HG02763 (cell line): Measurements from ENCODE around the gene GLIS1.
"Not testable (repeated sequence)": the region's sequence is repeated elsewhere in the genome, so short reads cannot be mapped to it uniquely, and the experiment has no call there.

Source experiments
- ATAC-seq: cut with Tn5 transposase; IDR thresholded peaks from one replicate; pipeline ENCODE4 v1.9.1; 2021; ENCODE audit warnings: mild to moderate bottlenecking, moderate library complexity; ENCODE audit not compliant: unreplicated experiment

GLIS1 gene

DNA sequence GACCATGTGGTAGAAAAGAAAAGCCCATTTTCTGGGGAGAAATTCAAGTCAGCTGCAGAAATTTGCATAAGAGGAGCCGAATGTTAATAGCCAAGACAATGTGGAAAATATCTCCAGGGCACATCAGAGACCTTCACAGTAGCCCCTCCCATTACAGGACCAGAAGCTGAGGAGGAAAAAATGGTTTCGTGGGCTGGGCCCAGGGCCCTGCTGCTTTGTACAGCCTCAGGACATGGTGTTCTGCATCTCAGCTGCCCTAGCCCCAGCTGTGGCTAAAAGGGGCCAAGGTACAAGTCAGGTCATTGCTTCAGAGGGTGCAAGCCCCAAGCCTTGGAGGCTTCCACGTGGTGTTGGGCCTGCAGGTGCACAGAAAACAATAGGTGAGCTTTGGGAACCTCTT lies 171.5 kb downstream of the GLIS1 start:
- ATAC-seq: no peak

DNA sequence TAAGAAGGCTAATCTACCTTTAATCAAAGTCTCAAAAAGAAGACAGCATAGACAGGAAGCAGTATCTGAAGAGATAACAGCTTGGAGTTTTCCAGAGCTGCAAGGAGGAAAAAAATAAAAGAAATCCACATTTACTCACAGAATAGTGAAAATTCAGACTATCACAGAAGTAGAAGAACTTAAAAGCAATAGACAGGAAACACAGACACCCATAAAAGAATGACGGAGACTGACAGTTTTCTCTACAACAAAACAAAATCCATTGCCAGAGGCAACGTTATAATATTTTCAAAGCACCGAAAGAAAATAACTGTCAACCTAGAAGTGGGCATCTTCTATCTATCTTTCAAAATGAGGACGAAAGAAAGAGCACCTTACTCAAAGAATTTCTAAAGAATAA lies 175.4 kb downstream of the GLIS1 start:
- no peak for ATAC-seq

DNA sequence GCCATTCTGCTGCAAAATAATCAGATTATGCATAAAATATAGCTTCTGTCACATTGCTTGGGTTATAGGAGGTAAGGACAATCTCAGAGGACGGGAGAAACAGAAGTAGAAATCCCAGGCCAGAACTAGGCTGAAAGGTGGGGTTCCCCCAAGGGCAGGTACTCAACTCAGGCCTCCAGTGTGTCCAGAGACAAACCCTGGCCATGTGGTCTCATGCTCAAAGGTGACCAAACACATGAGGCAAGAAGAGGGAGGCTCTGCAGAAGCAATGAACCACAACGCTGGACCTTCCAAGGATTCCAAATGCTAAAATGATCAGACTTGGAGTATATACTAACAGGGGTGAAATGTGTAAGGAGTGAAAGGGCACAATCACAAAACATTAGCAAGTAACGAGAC lies 176.0 kb downstream of the GLIS1 start:
- ATAC-seq: no peak

- ATAC-seq: no peak
These were observed 176.5 kb downstream of the GLIS1 start for GRCh38 chr1:53562291-53562980.

DNA sequence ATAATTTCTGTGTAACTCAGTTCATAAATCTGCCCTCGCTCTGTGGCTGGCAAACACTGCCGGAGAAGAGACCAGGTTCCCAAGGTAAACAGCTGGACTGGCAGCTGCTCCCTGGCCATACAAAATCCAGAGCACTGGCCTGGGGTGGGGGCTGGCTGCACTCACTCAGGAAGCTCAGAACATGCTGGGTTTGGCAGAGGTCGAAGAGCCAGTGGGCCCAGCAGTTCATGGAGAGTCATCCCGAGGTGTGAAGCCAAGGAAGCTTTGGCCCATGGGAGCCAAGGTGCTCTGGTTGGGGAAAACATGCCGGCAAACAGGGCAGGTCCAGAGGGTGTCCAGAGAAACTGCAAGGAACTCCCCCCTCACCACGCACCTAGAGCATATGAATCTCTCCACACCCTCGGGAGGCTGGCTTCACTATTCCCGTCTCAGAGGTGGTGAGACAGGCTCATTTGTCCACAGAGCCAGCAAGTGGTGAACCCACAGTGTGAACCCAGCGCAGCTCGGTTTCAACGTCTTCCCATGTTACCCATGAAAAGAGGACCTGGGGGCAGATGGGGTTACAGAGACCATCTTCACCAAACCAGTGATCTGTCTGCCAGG lies 177.4 kb downstream of the GLIS1 start:
- ATAC-seq: no peak

- no peak for ATAC-seq
These were observed 178.1 kb downstream of the GLIS1 start for GRCh38 chr1:53560581-53561502.

DNA sequence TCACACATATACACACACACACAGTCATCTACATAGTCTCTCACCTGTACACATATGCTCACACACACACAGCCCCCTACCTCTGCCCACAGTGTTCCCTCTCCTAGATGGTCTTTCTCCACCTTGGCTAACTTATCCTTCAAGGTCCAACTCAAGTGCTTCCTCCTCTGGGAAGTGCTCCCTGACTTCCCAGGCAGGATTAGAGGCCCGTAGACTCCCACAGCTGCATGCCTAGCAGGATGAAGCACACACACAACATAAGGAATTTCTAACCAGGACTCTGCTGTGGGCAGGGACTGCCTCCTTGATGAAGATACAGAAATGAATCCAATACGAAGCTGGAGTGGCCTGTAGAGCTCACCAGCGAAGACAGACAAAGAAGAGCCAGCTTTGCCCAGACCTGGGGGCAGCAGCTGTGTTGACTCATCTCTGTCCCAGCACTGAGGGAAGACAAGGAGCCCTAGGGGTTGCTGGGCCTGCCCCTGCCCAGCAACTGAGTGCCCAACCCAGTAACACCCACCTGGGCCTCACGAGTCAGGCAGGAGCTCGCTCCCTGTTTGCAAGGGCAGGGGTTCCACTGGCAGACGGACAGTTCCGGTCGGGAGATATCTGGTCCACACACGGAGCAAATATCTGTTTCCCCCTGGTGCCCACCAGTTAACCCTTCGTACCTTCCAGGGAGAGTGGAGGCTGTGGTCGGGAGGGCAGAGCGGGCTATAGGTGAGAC lies 178.9 kb downstream of the GLIS1 start:
- ATAC-seq: no peak

GRCh38 chr1:53559391-53559815 lies 179.6 kb downstream of the GLIS1 start:
- no peak for ATAC-seq

- no peak for ATAC-seq
These were observed 180.1 kb downstream of the GLIS1 start for GRCh38 chr1:53558739-53559315.

- no peak for ATAC-seq
These were observed 180.9 kb downstream of the GLIS1 start for GRCh38 chr1:53557830-53558738.

DNA sequence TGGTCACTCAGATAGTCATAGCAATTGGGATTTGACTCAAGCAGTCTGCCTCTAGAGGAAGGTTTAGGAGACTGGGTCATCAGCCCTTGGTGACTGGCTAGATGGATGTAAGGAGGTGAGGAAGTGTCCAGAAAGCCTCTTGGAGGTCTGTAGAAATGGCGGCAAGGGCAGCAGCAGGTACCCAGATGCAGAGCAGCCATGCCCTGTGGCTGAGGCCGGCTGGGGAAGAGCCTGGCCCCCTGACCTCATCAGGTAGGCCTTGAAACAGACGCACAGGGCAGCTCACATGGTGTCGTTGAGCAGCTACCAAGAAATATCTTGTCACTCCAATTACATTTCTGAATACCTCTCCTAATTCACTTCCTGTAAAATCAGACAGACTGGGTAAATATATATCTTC lies 181.6 kb downstream of the GLIS1 start:
- ATAC-seq: no peak

- ATAC-seq: no peak
These were observed 182.2 kb downstream of the GLIS1 start for GRCh38 chr1:53556657-53557227.

DNA sequence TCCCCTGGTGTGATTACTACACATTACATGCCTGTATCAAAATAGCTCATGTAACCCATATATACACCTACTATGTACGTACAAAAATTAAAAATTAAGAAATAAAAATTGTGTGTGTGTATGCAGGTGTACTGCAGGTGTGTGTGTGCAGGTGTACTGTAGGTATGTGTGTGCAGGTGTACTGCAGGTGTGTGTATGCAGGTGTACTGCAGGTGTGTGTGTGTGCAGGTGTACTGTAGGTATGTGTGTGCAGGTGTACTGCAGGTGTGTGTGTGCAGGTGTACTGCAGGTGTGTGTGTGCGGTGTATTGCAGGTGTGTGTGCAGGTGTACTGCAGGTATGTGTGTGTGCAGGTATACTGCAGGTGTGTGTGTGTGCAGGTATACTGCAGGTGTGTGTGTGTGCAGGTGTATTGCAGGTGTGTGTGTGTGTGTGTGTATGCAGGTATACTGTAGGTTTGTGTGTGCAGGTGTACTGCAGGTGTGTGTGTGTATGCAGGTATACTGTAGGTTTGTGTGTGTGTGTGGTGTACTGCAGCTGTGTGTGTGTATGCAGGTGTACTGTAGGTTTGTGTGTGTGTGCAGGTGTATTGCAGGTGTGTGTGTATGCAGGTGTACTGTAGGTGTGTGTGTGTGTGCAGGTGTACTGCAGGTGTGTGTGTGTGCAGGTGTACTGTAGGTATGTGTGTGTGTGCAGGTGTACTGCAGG lies 183.2 kb downstream of the GLIS1 start:
- not testable (repeated sequence) for ATAC-seq

DNA sequence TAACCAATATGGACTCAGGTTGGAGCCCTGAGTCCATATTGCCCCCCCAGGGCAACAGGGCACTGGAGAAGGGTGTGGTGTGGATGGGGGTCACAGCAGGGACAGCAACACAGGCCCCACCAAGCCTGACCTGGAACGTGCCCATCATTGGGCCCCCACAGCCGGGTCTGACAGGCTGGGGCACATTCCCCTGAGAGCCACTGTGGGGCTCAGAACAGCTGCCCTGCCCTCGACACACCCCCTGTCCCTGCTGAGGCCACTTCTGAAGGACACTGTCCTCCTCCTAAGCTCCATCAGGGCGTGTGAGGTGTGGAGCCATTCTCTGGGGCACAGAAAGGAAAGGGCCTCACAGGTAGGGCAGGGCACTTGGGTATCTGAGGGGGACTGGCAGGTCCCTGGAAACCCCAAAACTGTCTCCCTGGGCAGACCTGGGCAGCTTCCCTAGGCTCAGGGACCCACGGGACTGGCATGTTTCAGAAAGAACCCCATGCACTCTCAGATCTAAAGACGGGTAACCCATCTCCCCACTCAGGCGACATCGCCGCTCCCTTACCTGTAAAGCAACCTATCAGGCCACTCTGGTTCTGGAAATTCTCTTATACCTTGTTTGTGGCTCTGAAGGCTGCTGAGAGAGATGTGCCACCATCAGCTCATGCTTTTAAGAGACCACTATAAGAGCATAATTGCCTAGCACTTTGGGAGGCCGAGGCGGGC lies 184.2 kb downstream of the GLIS1 start:
- no peak for ATAC-seq

GRCh38 chr1:53553734-53554509 lies 185.0 kb downstream of the GLIS1 start:
- ATAC-seq: no peak

DNA sequence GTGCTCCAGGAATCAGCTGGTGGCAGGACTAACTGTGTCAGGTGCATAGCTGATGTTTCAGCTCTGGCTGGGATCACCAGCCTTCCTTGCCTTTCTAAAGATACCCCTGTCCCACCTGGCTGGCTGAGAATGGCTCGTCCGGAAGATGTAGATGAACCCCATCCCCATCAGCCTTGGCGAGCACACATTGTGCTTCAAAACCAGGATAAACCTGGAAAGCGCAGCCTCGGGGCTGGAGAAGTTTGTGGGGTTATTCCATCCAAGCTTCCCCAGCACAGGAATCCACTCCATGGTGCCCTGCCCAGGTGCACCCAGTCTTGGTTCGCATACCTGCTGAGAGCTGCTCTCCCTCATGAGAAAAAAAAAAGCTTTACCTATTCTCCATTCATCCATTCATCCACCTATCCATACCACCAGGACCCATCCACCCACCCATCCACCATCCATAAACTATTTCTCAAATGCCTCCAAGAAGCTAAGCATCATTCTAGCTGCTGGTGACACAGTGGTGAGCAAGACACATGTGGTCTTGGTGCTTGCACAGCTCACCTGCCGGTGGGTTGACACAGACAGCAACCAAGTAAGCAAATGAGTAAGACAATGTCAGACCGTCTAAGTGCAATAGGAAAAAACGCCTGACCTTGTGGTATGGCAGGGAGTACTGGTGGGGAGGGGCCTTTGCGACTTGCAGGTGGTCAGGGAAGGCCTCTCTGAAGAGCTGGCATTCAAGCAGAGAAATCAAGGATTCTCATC lies 185.8 kb downstream of the GLIS1 start:
- no peak for ATAC-seq
